GM19043 (cell line): ENCODE measurements around the gene IFT52.
A peak's percentile ranks its signal among the peaks of the same experiment; 100 is the strongest.
"Not testable (repeated sequence)": the region's sequence is repeated elsewhere in the genome, so short reads cannot be mapped to it uniquely, and the experiment has no call there.

Experiments used
- ATAC-seq: cut with Tn5 transposase; IDR thresholded peaks from one replicate; pipeline ENCODE4 v1.9.1; 2021; ENCODE audit warnings: low read depth; ENCODE audit not compliant: unreplicated experiment

IFT52 gene

GRCh38 chr20:43636429-43636828, 45.7 kb downstream of the IFT52 start:
- no peak for ATAC-seq

GRCh38 chr20:43642548-43642947, 51.8 kb downstream of the IFT52 start:
- ATAC-seq, result no peak

DNA sequence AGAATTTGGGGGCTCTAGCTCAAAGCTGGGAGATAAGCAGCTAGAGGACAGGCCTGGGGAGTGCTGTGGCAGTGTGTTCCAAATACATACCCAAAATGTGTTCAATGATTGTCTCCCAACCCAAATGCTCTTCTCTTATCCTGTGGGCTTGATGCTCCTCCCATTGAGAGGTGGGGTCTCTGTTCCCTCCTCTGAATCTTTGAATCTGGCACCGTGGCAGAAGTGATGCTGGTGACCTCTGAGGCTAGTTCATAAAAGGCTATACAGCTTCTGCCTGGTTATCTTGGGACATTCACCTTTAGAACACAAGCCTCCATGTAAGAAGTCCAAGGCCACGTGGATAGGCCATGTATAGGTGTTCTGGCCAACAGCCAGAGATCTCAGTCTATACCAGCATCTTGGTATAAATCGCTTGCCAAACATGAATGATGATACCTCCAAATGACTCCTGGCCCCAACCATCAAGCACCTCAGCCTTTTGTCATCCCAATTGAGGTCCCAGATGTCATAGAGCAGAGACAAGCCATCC, 60.3 kb downstream of the IFT52 start:
- ATAC-seq, result no peak

GRCh38 chr20:43651650-43652184, 61.0 kb downstream of the IFT52 start:
- ATAC-seq, result not testable (repeated sequence)

GRCh38 chr20:43653966-43654365, 63.2 kb downstream of the IFT52 start:
- no peak for ATAC-seq

GRCh38 chr20:43655176-43655575, 64.4 kb downstream of the IFT52 start:
- not testable (repeated sequence) for ATAC-seq

- no peak for ATAC-seq
Measured at GRCh38 chr20:43655937-43656336, 65.2 kb downstream of the IFT52 start.

DNA sequence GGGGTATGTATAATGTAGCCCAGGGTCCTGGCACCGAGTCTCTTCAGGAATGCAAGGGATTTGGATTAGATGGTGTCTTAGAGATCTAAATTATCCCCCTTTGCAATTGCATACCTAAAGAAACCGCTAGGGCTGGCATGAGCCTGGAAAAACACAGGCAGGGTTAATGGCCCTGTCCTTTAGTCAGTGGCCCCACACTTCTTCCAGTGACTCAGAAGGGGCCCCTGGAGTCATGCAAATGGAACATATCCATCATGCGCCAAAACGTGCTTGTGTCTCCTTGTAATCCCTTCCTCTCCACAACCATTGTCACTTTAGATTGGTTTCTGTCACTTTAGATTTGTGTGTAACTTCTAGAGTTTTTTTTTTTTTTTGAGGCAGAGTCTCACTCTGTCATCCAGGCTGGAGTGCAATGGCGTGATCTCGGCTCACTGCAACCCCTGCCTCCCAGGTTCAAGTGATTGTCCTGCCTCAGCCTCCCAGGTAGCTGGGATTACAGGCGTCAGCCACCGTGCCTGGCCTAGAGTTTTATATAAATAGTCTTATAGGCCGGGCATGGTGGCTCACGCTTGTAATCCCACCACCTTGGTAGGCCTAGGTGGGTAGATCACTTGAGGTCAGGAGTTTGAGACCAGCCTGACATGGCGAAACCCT, 67.5 kb downstream of the IFT52 start:
- ATAC-seq, result no peak

GRCh38 chr20:43658723-43659419, 68.1 kb downstream of the IFT52 start:
- ATAC-seq, result no peak

- ATAC-seq, result no peak
Measured at GRCh38 chr20:43662943-43663655, 72.4 kb downstream of the IFT52 start.

DNA sequence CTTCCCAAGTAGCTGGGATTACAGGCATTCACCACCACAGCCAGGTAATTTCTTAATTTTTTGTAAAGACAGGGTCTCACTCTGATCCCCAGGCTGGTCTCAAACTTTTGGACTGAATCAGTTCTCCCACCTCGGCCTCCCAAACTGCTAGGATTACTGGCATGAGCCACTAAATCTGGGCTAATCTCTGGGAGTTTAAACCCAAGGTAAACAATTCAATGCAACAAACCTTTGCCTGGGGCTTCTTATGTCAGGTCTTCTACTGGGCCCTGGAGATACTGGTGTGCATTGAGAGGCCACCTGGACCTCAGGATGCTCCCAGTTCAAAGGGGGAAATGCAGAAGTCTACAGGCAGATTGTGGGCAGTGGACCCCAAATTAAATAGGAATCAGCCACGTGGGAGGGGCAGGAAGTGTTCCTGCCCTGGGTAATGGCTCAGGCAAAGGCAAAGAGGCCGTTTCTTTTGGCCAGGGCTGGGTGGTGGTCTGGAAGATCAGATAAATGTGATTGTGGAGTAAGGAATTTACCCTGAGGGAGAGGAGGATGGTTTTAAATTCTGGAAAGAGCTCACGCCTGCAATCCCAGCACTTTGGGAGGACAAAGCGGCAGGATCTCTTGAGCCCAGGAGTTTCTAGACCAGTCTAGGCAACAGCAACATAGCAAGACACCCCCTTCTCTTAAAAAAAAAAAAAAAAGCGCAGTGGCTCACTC, 74.9 kb downstream of the IFT52 start:
- ATAC-seq, result no peak

GRCh38 chr20:43666376-43667328, 75.9 kb downstream of the IFT52 start, which contains the start of gene MYBL2:
MYBL2 (plus strand) TSS chr20:43667114; CDS start chr20:43667284, 170 bp downstream.
- ATAC-seq, result peak; percentile 70

- no peak for ATAC-seq
Measured at GRCh38 chr20:43667341-43668132, 76.8 kb downstream of the IFT52 start.

DNA sequence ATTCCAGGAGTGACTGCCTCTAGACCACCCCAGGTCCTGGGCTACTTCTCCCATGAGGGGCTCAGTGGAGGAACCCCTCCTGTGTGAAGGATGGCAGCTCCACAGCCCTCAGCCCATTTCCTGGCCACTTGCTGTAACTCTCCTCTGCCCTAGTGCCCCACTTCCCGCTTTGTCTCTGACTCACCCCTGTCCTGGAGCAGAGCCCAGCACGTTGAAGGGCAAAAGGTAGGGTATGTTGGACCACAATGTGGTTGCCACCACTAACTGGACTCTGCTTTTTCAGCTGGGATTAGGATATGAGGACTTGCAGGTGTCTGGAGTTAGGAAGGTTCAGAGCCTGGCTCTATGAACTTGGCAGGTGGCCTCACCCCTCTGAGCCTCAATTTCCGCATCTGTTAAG, 78.6 kb downstream of the IFT52 start:
- no peak for ATAC-seq

GRCh38 chr20:43670423-43670822, 79.7 kb downstream of the IFT52 start:
- no peak for ATAC-seq

DNA sequence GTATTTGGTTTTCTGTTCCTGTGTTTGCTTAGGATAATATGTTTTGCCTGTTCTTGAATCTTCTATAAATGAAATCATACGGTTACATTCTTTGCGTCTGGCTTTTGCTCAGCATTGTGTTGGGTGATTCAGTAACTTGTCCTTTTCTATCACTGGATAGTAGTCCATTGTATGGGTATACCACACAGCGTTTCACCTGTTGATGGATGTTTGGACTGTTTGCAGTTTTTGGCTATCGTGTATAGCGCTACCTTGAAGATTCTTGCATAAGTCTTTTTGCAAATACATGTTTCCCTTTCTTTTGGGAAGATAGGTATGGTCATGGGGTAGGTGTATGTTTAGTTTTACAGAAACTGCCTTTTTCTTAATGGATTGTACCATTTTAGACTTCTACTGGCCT, 85.6 kb downstream of the IFT52 start:
- no peak for ATAC-seq

DNA sequence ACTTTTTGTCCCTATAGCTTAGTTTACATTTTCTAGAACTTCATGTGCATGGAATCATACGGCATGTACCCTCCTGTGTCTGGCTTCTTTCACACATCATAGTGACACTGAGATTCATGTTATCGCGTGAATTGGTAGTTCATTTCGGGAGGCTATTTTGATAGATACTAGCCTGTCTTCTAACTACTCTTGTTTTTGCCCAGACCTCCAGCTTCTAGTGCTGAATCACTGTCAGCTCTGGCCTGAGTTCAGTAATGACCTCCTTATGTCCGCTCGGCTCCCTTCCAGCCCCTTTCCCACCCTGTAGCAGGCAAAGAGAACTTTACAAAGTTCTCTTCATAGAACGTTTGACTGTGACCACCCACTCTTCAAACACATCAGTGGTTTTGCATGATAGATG, 90.2 kb downstream of the IFT52 start:
- no peak for ATAC-seq

DNA sequence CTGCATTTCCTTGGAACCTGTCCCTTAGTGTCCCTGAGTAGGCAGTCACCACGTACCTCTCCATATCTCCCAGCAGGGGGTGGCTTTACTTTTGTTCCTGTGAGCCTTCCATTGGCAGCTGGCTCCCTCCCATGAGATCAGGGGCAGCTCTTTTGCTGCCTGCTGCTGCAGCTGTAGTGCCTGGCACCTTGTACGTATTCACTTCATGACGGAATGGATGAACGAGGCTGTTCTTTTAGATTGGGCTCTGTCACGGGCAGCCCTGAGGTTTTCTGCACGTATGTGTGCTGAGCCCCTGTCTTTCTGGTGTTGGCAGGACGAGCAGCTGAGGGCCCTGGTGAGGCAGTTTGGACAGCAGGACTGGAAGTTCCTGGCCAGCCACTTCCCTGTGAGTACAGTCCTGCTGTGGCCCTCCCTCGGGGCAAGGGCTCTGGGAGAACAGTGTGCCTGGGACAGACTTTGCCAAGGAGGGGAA, 90.8 kb downstream of the IFT52 start:
- ATAC-seq, result no peak
